ENCODE measurements around the gene PDE6B.

- TF ChIP-seq SIN3A (IDR thresholded peaks at IDR 0.05; ENCODE audit: borderline replicate concordance, insufficient read depth, low read length): no peak
- TF ChIP-seq POLR2AphosphoS5 (IDR thresholded peaks at IDR 0.05; ENCODE audit: low read depth, low read length): no peak
- no peak for TF ChIP-seq REST (IDR thresholded peaks at IDR 0.05; ENCODE audit: insufficient read depth in 1 of 2, low read depth in 2 of 2, low read length in 2 of 2)
- no peak for TF ChIP-seq TAF1 (IDR thresholded peaks at IDR 0.05; ENCODE audit: borderline replicate concordance, insufficient read depth, low read length)
These were observed 44.2 kb upstream of the PDE6B start for GRCh38 chr4:581181-581580.
